OCI-M1 (cell line): Measurements from ENCODE around the gene NHSL1.

Experiments
- DNase-seq: peaks from one replicate; lab custom pipeline; 2025; lab: John Stamatoyannopoulos, UW

NHSL1 gene

GRCh38 chr6:138498629-138499302 lies 528 bp downstream of the NHSL1 start:
- peak; percentile 53 for DNase-seq

GRCh38 chr6:138497286-138497685 lies 2.0 kb downstream of the NHSL1 start:
- DNase-seq, result no peak

GRCh38 chr6:138494312-138494711 lies 5.0 kb downstream of the NHSL1 start:
- no peak for DNase-seq

GRCh38 chr6:138493413-138493812 lies 5.9 kb downstream of the NHSL1 start:
- no peak for DNase-seq

GRCh38 chr6:138492871-138493270 lies 6.4 kb downstream of the NHSL1 start:
- DNase-seq, result no peak

GRCh38 chr6:138492113-138492512 lies 7.2 kb downstream of the NHSL1 start:
- no peak for DNase-seq

GRCh38 chr6:138491017-138491416 lies 8.3 kb downstream of the NHSL1 start:
- no peak for DNase-seq

- no peak for DNase-seq
Measured at GRCh38 chr6:138489846-138490245, 9.4 kb downstream of the NHSL1 start.

GRCh38 chr6:138487102-138487604 lies 12.1 kb downstream of the NHSL1 start:
- DNase-seq, result no peak

GRCh38 chr6:138486249-138487101 lies 12.8 kb downstream of the NHSL1 start:
- DNase-seq, result no peak

GRCh38 chr6:138485586-138486248 lies 13.6 kb downstream of the NHSL1 start:
- no peak for DNase-seq

GRCh38 chr6:138485005-138485545 lies 14.2 kb downstream of the NHSL1 start:
- no peak for DNase-seq

- no peak for DNase-seq
Measured at GRCh38 chr6:138484018-138484731, 15.1 kb downstream of the NHSL1 start.

GRCh38 chr6:138482816-138483215 lies 16.5 kb downstream of the NHSL1 start:
- DNase-seq, result no peak

GRCh38 chr6:138480279-138480949 lies 18.9 kb downstream of the NHSL1 start:
- no peak for DNase-seq

- no peak for DNase-seq
Measured at GRCh38 chr6:138477913-138478539, 21.3 kb downstream of the NHSL1 start.

- no peak for DNase-seq
Measured at GRCh38 chr6:138476116-138476515, 23.2 kb downstream of the NHSL1 start.

- no peak for DNase-seq
Measured at GRCh38 chr6:138473144-138473543, 26.1 kb downstream of the NHSL1 start.

- DNase-seq, result no peak
Measured at GRCh38 chr6:138468320-138469015, 30.8 kb downstream of the NHSL1 start.

- DNase-seq, result no peak
Measured at GRCh38 chr6:138467901-138468300, 31.4 kb downstream of the NHSL1 start.
